GM19238 (cell line): ENCODE measurements around the gene ZCCHC7.
"Not testable (repeated sequence)": the region's sequence is repeated elsewhere in the genome, so short reads cannot be mapped to it uniquely, and the experiment has no call there.

Source experiments
- DNase-seq: peaks from one replicate; pipeline ENCODE4 v3.0.0; 2011; ENCODE audit warnings: low spot score; ENCODE audit not compliant: insufficient read length

ZCCHC7 gene

DNA sequence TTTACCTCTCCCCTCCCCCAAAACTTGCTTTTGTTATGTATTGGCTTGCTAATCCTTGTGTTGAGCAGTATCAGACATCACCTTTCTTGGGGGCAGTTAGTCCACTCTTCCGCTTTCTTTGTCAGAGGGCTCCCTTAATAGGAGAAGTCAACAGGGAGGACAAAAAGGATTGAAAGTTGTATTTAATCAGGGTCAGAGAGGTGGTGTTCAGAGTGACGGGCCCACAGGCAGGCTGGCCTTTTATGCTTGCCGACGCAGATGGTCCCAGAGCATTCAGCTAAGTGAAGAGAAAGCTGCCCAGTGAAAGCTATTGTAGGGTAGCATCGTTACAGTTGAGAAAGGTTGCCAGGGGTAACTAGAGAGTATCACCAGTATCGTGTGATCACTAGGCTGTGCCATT is 131.1 kb downstream of the ZCCHC7 start:
- DNase-seq: no peak

DNA sequence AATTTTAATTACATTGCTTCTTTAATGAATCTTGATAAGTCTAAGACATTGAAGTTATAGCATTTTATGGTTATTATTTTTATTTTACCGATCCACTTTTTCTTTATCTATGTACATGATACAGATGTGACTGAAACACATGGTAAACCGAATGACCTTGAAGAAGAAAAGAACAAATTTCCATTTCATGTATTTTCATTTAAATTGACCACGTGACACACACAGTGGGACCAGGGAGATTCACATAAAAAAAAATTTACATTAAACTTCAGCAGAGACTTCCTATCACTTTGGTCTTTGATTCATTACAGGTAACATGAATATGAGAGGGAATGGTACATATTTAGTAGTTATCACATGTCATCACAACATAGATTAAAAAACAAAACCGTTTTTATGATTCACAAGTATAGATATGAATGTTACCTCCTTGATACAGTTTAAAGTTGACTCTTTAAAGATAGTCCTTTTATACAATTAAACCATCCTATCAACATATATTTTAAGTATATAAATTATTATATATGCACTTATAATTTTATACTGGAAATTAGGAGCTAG is 133.1 kb downstream of the ZCCHC7 start:
- DNase-seq: no peak

- DNase-seq: no peak
Measured at GRCh38 chr9:37255187-37255586, 134.8 kb downstream of the ZCCHC7 start.

DNA sequence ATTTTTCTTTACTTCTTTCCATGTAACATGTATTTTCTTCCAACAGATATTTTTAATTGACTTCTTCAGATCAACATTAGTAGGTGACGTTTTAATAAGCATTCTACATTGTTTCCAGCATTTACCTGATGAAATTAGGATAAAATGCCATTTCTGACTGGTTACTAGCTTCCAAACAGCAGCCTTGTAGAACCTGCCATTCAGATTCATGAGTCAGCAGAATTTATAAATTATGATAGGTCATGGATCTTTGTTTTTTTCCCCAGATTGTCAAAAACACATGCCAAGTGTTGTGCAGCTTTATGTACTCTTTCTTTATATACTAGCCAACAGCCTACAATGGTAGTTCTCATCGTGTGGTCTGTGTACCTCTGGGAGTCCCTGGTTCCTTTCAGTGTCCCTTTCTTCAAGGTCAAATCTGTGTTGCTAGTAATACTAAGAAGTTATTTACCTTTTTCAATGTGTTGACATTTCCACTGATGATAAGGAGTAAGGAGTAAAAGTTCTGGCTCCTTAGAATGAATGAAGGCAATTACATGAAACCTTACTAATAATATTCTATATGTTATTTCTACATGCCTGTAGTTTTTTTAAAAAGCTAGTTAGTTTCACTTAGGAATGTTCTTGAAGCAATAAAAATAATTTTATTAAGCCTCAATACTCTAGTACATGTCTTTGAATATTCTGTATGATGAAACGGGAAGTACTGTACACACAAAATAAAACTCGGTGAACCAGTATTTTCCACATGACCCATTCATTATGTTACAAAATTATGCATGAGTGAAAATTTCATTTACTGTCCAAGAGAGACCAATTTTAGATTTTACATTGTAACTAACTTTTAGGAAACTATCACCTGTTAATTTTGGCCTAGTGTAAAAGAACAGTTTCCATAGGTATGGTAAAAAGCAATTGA is 135.8 kb downstream of the ZCCHC7 start:
- no peak for DNase-seq

- no peak for DNase-seq
Measured at GRCh38 chr9:37259951-37260350, 139.6 kb downstream of the ZCCHC7 start.

GRCh38 chr9:37262410-37262809 is 142.0 kb downstream of the ZCCHC7 start:
- no peak for DNase-seq

DNA sequence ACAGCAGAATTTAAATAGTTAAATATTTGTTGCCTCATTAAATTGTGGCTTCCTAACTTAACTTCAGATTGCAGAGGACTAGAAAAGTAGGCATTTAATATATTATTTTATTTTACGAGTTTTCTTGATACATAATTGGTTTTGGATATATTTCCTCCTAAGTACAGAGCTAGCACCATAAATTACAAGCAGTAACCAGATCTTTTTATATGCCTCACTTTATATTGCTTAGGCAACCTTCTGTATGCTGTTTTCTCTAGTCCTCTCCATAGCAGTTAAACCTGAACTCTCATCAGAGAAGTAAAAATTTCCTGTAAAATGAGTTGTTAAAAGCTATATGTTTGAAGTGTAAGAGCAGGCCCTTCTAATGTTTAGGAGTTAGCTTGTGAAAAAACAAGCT is 144.2 kb downstream of the ZCCHC7 start:
- DNase-seq: no peak

DNA sequence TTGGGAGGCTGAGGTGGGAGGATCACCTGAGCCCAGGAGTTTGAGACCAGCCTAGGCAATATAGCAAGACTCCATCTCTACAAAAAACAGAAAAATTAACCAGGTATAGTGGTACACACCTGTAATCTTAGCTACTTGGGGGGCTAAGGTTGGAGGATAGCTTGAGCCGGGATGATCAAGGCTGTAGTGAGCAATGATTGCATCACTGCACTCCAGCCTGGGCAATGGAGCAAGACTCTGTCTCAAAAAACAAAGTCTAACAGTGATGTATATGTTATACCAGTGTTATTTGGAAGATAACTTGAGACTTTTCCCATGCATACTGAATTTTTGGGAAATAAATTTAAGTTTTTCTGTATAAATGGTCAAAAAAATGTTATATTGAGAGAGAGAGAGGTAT is 146.3 kb downstream of the ZCCHC7 start:
- no peak for DNase-seq

GRCh38 chr9:37269221-37269620 is 148.8 kb downstream of the ZCCHC7 start:
- DNase-seq: no peak

DNA sequence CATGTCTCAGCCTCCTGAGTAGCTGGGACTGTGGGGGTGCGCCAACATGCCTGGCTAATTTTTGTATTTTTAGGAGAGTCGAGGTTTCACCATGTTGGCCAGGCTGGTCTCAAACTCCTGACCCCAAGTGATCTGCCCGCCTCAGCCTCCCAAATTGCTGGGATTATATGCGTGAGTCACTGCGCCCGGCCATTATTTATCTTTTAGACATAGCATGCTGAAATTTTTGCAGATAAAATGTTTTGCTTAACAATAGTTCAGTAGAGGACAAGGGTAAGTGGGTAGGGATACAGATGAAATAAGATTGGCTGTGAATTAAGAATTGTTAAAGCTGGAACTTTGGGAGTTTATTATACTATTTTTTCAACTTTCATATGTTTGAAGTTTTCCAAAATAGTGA is 151.3 kb downstream of the ZCCHC7 start:
- DNase-seq: no peak

GRCh38 chr9:37273595-37273994 is 153.2 kb downstream of the ZCCHC7 start:
- DNase-seq: no peak

GRCh38 chr9:37281541-37281940 is 161.2 kb downstream of the ZCCHC7 start:
- no peak for DNase-seq

DNA sequence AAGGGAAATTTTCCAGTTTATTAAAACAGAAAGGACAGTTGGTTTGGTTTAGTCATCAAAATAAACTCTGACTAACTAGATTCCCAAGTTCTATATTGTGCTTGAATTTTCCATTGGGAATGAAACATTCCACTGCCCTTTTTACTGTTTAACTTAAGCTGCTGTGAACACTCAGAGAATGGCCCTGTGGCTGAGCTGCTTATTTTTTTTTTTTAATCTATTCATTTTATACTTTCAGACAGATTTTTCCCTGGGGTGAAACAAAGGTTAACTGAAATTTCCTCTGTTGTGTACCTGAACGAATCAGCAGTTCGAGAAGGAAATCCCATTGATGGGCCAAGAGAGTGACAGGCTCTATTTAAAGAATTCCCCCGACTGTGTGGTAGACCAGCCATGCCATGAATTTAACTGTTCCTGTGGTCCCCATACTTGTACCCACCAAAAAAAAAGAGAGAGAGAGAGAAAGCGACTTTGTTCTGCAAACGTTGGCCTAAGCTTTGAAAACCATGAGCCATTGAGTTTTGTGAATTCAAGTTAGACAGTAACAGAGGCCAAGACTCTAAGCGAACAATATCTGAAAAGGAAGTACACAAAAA is 163.5 kb downstream of the ZCCHC7 start:
- DNase-seq: no peak

- DNase-seq: no peak
Measured at GRCh38 chr9:37284636-37285035, 164.3 kb downstream of the ZCCHC7 start.

GRCh38 chr9:37286530-37287175 is 166.3 kb downstream of the ZCCHC7 start:
- no peak for DNase-seq

DNA sequence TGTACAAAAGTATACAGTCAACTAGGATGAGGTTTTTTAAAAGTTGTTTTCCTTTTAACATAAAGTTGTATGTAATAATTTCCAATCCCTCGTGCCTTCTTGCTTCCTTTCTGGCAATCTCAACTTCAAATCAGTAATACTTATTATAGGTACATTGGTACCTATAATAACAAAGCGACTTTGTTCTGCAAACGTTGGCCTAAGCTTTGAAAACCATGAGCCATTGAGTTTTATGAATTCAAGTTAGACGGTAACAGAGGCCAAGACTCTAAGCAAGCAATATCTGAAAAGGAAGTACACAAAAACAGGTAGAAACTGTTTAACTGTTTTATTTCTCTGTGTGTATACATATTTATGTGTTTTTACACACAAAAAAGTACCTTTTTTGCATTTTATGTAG is 166.9 kb downstream of the ZCCHC7 start:
- DNase-seq: no peak

- no peak for DNase-seq
Measured at GRCh38 chr9:37289631-37290030, 169.3 kb downstream of the ZCCHC7 start.

DNA sequence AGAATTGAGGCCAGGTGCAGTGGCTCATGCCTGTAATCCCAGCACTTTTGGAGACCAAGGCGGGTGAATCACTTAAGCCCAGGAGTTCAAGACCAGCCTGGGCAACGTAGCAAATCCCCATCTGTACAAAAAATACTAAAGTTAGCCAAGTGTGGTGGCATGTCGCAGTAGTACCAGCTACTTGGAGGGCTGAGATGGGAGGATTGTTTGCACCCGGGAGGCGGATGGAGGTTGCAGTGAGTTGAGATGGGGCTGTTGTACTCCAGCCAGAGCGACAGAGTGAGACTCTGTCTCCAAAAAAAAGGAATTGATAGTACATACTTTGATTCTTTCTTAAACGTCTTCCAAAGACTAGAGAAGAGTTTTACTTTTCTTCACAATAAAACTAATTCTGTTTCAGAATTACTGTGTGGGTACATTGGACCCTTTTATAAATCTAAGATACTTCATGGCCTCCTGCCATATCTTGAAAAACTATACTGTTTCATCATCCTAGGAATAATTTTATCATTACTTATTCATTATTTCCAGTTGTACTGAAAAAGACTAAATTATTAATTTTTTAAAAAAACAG is 170.1 kb downstream of the ZCCHC7 start:
- DNase-seq: no peak

DNA sequence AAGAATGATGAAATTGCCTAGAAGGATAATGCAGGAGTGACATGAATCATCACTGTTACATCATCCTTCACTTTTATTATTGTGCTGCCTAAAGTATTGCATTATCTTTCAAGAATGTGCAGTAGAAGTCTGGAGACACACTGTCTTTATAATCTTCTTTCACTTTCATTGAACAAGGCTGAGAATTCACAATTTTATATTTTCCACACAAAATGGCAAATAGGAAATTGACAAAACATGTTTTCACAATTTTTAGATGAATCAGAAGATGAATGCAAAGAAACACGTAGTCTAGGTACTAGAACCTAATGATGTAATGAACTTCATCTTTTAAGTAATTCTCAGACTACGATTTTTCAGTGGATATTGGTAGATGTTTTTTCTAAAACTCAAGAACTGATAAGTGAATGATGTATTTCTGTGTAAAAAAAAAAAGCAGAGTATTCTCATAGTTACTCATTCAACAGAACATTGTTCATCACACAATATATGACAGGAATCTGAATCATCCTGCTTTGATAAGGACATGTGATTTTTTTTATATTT is 170.6 kb downstream of the ZCCHC7 start:
- no peak for DNase-seq

DNA sequence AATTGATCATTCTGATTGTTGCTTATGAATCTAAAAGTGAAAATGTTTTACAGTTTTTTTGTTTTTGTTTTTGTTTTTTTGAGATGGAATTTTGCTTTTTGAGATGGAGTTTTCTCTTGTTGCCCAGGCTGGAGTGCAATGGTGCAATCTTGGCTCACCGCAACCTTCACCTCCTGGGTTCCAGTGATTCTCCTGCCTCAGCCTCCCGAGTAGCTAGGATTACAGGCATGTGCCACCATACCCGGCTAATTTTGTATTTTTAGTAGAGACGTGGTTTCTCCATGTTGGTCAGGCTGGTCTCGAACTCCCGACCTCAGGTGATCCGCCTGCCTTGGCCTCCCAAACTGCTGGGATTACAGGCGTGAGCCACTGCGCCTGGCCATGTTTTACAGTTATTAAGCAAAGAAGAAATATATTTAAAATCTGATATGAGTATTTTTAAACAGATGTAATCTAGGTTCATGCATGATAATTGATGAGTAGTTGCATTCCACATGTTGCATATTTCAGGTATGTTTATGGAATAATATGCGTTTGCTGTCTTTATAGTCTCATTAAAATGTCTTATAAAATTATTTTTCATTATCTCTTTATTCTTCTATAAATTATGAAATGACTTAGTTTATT is 171.4 kb downstream of the ZCCHC7 start:
- DNase-seq: not testable (repeated sequence)

DNA sequence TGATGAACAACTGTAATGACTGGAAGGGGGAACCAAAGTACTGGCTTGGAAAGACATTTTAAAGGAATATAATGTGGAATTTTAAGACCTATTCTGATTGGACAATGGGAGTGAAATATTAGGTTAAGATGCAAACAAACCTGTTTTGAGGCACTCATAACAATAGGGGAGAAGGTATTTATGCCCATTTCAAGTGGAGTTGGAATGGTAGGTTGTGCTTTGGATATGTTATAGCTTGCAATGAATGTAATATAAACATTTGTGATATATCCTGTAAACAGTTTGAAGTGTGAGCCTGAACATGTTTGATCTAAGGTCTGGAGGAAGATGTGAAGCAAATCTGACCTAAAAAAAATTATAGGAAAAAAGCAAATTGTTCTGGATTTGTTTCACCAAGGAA is 172.5 kb downstream of the ZCCHC7 start:
- no peak for DNase-seq
